K562 (cell line): ENCODE results near the gene JMJD1C. TPM values are rescaled to one million over a fixed set of nuclear protein-coding genes. Genes with fewer than 3 reads are reported as not detected.

Experiments
- EHMT2 ChIP-seq: fragments of 450-650 bp; IDR thresholded peaks from 2 replicates; pipeline ENCODE4 v1.6.1; 2018; ENCODE audit warnings: antibody characterized with exemption
- ERF ChIP-seq: fragments of 450-650 bp; formaldehyde crosslinking; IDR thresholded peaks from 2 replicates; pipeline ENCODE4 v1.4.0; 2020; ENCODE audit warnings: mild to moderate bottlenecking, mixed read lengths
- FOXK2 ChIP-seq, 2 experiments: fragments of 450-650 bp; IDR thresholded peaks in 1 of 2; conservative IDR thresholded peaks in 1 of 2; 2 replicates each; pipeline ENCODE4 v1.6.1; 2016; ENCODE audit warnings: low read depth in 2 of 2, mild to moderate bottlenecking in 1 of 2
- GMEB1 ChIP-seq: fragments of 250-450 bp; sonication (Bioruptor Pico); IDR thresholded peaks from 2 replicates; pipeline ENCODE4 v1.4.0; 2020; ENCODE audit warnings: mild to moderate bottlenecking
- GTF2E2 ChIP-seq: fragments of 200-800 bp; sonication (Bioruptor generic); IDR thresholded peaks from 2 replicates; pipeline ENCODE4 v1.6.1; 2016; ENCODE audit warnings: missing genetic modification characterization, missing compliant biosample characterization
- LARP7 ChIP-seq: fragments of 450-650 bp; IDR thresholded peaks from 2 replicates; pipeline ENCODE4 v1.6.1; 2016
- MITF ChIP-seq: IDR thresholded peaks from 2 replicates; pipeline ENCODE4 v1.6.1; 2014; ENCODE audit warnings: antibody characterized with exemption
- OTX1 ChIP-seq: fragments of 450-650 bp; formaldehyde crosslinking; IDR thresholded peaks from 2 replicates; pipeline ENCODE4 v1.4.0; 2022; ENCODE audit warnings: mild to moderate bottlenecking
- SRSF7 ChIP-seq: fragments of 200-400 bp; formaldehyde crosslinking; optimal IDR thresholded peaks from 2 replicates; pipeline ENCODE3; 2017; ENCODE audit warnings: mild to moderate bottlenecking, low read depth, low read length
- STAT6 ChIP-seq: sonication (generic); formaldehyde crosslinking; IDR thresholded peaks from 2 replicates; pipeline ENCODE4 v1.8.1; 2023; ENCODE audit warnings: mild to moderate bottlenecking, missing genetic modification reagents
- ZBTB40 ChIP-seq, 2 experiments: fragments of 450-650 bp in 1 of 2; sonication (generic) in 1 of 2; formaldehyde crosslinking in 1 of 2; IDR thresholded peaks; 2 replicates each; pipeline versions ENCODE4 v1.7.1 to v1.9.0; 2016 to 2022; ENCODE audit warnings: inconsistent platforms in 1 of 2, mild to moderate bottlenecking in 1 of 2, missing genetic modification reagents in 1 of 2
- polyA plus RNA-seq, 8 experiments: library from polyadenylated mRNA; depleted of rRNA in 4 of 8; stranded (reverse) in 5 of 8; unstranded in 3 of 8; fragments of >200 nt; fragmentation: Nextera tagmentation in 2 of 8; fragmentation: Illumina TruSeq in 1 of 8; extraction: Ambion mirVana in 2 of 8; extraction: Trizol in 1 of 8; gene quantifications; 2 replicates each; pipeline versions ENCODE4 v1.2.1 to v1.2.3, GENCODE V29; 2011 to 2014; ENCODE audit warnings: inconsistent platforms in 1 of 8, missing spikeins in 1 of 8
- total RNA-seq, 7 experiments: library from RNA; depleted of rRNA in 6 of 7; stranded (reverse); fragments of >200 nt in 6 of 7; fragmentation: Illumina TruSeq in 2 of 7; extraction: Trizol in 2 of 7; gene quantifications; 2 replicates each; pipeline versions ENCODE4 v1.2.1 to v1.2.3, GENCODE V29; 2011 to 2021; ENCODE audit warnings: low replicate concordance in 1 of 7

The JMJD1C gene
- total and polyA plus RNA-seq, 9 of the 15 experiments (the other 6 are each of a cell fraction or from before 2014, with no cell fraction given) = 25.3 to 68.0 (median 47.2) TPM

- TF ChIP-seq MITF = no peak
- no peak for TF ChIP-seq SRSF7
- no peak for TF ChIP-seq STAT6 (CRISPR knock-in tag)
- TF ChIP-seq EHMT2 = no peak
- TF ChIP-seq LARP7 = no peak
- TF ChIP-seq FOXK2 (conservative IDR thresholded peaks at IDR 0.05 in 1 of 2, IDR thresholded peaks at IDR 0.05 in 1 of 2; ENCODE audit: low read depth in 2 of 2) = 0 out of 4 replicates have a peak, but pooled peaks of 1 of the 2 experiments have one; percentile 34
- TF ChIP-seq OTX1 (CRISPR knock-in tag) = no peak
- 0 out of 2 replicates have a peak, but pooled peaks have one; percentile 18 for TF ChIP-seq ZBTB40 (IDR thresholded peaks at IDR 0.05)
- TF ChIP-seq ZBTB40 (CRISPR knock-in tag; IDR thresholded peaks at IDR 0.05) = no peak
- TF ChIP-seq GMEB1 (CRISPR knock-in tag) = 0 out of 2 replicates have a peak, but pooled peaks have one; percentile 27
- TF ChIP-seq ERF (CRISPR knock-in tag) = 0 out of 2 replicates have a peak, but pooled peaks have one; percentile 77
- 0 out of 2 replicates have a peak, but pooled peaks have one; percentile 9 for TF ChIP-seq GTF2E2 (tag)
Measured at GRCh38 chr10:63464402-63465292, 1.1 kb downstream of the JMJD1C start (continued).
